H54 (cell line): ENCODE data around the gene CASR.
A peak's percentile ranks its signal among the peaks of the same experiment; 100 is the strongest.

Source experiments
- DNase-seq: peaks from one replicate; pipeline ENCODE4 v3.0.0; 2011; ENCODE audit warnings: low spot score, mixed read lengths; ENCODE audit not compliant: insufficient read length
- FAIRE-seq: peaks from 3 replicates; lab custom pipeline; 2011; peaks lifted over from hg19 to GRCh38; lab: Jason Lieb, UNC
- POLR2A ChIP-seq: IDR thresholded peaks from 2 replicates; pipeline ENCODE4 v1.6.1; 2011; ENCODE audit warnings: low read depth, mild to moderate bottlenecking, low read length

CASR gene

GRCh38 chr3:122295266-122296062 is 112.0 kb downstream of the CASR start:
- FAIRE-seq (no peak), DNase-seq (no peak)
- TF ChIP-seq POLR2A, result no peak

- TF ChIP-seq POLR2A, result no peak
- DNase-seq (no peak), FAIRE-seq (no peak)
Observed at GRCh38 chr3:122298239-122298638, 114.8 kb downstream of the CASR start.

DNA sequence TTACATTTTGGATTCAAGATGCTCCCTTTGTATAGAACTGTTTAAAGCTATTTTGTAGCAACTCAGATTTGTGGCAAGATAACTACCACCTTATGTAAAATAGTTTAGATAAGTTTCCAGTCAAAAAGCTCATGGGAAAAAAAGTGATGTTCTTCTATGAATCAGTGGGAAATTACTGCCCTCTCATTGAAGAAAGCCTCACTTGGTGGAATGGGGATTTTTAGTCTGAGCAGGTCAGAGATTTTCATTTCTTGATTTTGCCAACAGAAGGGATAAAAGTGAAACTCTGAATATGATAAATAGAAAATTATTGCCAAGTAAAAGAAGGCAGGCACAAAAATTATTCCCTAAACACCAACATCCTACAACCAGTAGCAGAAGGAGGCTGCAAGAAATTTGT is 115.7 kb downstream of the CASR start:
- TF ChIP-seq POLR2A, result no peak
- no peak for FAIRE-seq
- DNase-seq, result no peak

DNA sequence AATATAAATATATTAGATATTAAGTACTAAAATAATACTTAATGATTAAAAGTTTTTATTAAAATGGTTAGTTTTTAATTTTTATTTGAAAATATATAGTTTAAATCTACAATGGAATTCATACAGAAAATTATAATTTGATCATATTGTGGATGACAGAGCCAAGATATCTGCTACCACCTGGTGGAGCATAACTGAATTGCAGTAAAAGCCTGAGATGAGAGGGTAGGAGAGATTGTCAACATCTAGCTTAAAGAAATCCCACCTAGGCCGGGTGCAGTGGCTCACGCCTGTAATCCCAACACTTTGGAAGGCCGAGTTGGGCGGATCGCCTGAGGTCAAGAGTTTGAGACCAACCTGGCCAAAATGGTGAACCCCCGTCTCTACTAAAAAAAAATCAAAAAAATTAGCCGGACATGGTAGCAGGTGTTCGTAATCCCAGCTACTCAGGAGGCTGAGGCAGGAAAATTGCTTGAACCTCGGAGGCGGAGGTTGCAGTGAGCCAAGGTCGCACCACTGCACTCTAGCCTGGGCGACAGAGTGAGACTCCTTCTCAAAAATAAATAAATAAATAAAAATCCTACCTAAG is 116.5 kb downstream of the CASR start:
- FAIRE-seq (no peak), DNase-seq (peak; percentile 10)
- no peak for TF ChIP-seq POLR2A

DNA sequence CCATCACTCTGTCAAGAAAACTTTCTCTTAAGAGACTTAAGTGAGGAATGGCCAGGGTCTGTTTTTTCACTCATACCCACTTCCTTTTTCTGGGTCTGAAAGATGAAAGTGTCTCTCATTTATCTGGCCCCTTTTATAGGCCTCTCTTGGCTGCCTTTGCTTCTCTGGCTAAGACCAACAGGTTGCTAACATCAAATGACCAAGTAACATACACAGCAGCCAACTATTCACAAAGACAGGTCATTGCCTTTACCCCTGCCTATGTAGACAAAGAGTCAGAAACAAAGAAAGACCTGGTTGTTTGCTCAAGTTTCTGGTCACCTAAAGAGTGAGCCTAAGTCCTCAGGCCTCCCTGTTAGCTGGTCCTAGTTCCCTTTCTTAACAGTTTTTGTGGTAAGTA is 117.6 kb downstream of the CASR start:
- no peak for TF ChIP-seq POLR2A
- DNase-seq (no peak), FAIRE-seq (no peak)

DNA sequence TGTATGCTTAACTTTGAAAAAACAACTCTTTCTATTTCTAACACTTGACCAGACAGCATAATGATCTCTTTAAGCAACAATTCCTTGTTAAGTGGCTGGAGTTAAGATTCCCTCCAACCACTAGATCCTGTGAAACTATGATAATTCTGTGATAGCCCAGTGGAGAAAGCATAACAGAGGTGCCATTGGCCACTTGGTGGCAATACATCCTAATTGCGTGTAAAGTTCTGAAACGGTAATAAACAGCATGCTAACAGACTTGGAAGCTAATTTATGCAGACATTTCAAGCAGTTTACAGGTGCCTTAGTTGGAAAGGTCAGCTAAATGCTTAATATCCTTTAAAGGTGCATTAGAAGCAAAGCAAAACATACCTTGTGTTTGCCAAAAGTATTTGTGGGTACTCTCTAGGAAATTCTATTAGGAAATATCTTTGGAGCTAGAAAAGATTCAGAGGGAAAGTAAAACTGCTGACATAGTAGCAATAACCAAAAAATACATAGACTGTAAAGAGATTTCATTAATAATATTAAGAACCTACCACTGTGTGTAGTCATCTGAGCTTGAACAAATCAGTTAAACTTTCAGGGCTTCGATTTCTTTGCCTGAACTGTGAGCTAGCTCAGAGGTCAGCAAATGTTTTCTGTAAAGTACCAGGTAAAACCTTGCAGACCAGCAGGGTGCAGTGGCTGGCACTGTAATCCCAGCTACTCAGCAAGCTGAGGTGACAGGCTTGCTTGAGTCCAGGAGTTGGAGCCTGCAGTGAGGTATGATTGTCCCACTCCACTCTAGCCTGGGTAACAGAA is 122.6 kb downstream of the CASR start:
- DNase-seq (no peak), FAIRE-seq (no peak)
- no peak for TF ChIP-seq POLR2A

DNA sequence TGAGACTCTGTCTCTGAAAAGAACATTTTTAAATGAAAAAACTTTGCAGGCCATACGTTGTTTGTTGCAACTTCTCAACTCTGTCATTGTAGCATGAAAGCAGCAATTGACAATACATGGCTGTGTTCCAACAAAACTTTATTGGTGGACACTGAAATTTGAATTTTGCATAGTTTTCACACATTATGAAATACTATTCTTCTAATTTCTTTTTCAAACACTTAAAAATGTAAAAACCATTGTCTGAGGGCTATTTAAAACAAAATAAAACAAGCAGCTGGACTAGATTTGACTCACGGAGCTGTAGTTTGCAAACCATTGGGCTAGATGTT is 123.1 kb downstream of the CASR start:
- no peak for TF ChIP-seq POLR2A
- no peak for DNase-seq
- FAIRE-seq, result no peak

- DNase-seq (no peak), FAIRE-seq (no peak)
- no peak for TF ChIP-seq POLR2A
Observed at GRCh38 chr3:122307094-122307687, 123.7 kb downstream of the CASR start.

DNA sequence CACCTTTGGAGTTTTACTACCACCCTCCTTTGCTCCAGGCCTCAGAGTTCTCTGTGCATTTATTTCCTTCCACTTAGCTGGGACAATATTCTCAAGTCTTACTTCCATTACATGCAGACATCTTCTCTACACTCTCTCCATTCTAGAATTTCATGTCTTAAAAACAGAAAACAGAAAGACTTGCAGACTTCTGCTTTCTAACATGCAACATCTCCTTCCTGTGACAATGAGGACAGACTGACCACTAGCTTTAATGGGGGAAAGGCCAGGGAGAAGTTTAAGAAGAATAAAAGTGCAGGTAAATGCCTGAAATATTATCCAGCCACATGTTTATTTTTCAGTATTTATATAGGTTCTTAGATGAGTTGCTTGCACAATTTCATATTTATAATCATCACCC is 124.5 kb downstream of the CASR start:
- no peak for TF ChIP-seq POLR2A

GRCh38 chr3:122310361-122310760 is 126.9 kb downstream of the CASR start:
- no peak for FAIRE-seq
- no peak for TF ChIP-seq POLR2A
- DNase-seq, result no peak

More for the DNA sequence above, 124.5 kb downstream of the CASR start:
- FAIRE-seq (no peak), DNase-seq (no peak)

- TF ChIP-seq POLR2A, result no peak
- no peak for DNase-seq
- FAIRE-seq, result no peak
Observed at GRCh38 chr3:122312826-122313225, 129.4 kb downstream of the CASR start.

GRCh38 chr3:122313281-122313680 is 129.8 kb downstream of the CASR start:
- no peak for TF ChIP-seq POLR2A
- FAIRE-seq (no peak), DNase-seq (no peak)

GRCh38 chr3:122314228-122314876 is 130.9 kb downstream of the CASR start:
- FAIRE-seq (no peak), DNase-seq (no peak)
- TF ChIP-seq POLR2A, result no peak
